Kidney epithelial cell (primary cell): ENCODE data around the gene CYTH2. TPM values are rescaled to one million over a fixed set of nuclear protein-coding genes. Genes with fewer than 3 reads are reported as not detected.

Experiments
- DNase-seq: peaks from one replicate; pipeline ENCODE4 v3.0.0-alpha.2; 2010; ENCODE audit warnings: low read depth
- H3K27me3 ChIP-seq: 2 replicates; pipeline ENCODE4 v1.6.0; 2011; ENCODE audit warnings: low read length; ENCODE audit not compliant: control insufficient read depth, insufficient read depth
- H3K36me3 ChIP-seq: 2 replicates; pipeline ENCODE4 v1.5.1; 2011; ENCODE audit warnings: low read length; ENCODE audit not compliant: control insufficient read depth, insufficient read depth
- H3K4me3 ChIP-seq: 2 replicates; pipeline ENCODE4 v1.5.1; 2011; ENCODE audit warnings: low read depth, mild to moderate bottlenecking, control low read depth, low read length
- CTCF ChIP-seq: IDR thresholded peaks from 2 replicates; pipeline ENCODE4 v1.5.1; 2011; ENCODE audit warnings: mild to moderate bottlenecking, moderate library complexity, low read length, control low read depth, inconsistent platforms; ENCODE audit not compliant: insufficient read depth, poor library complexity, severe bottlenecking
- total RNA-seq: library from RNA; depleted of rRNA; stranded (reverse); fragments of >200 nt; gene quantifications from 2 replicates; pipeline ENCODE4 v1.2.3, GENCODE V29; 2015

The CYTH2 gene
- total RNA-seq, 1 donor from 2014 or later = 77.3 TPM

GRCh38 chr19:48436586-48436985 is 32.6 kb upstream of the CYTH2 start:
- no peak for TF ChIP-seq CTCF
- Histone ChIP-seq H3K4me3 (no peak overlapping the region), H3K36me3 (no peaks in the 10 kb centered on the region), H3K27me3 (peaks cover 4% of the 10 kb centered on the region)
- DNase-seq = no peak

GRCh38 chr19:48441360-48442050 is 27.7 kb upstream of the CYTH2 start:
- H3K36me3 ChIP-seq = no peaks in the 10 kb centered on the region
- no peak overlapping the region for H3K4me3 ChIP-seq
- no peak for TF ChIP-seq CTCF
- DNase-seq = no peak
- H3K27me3 ChIP-seq = peaks cover 24% of the 10 kb centered on the region

GRCh38 chr19:48442116-48443035 is 26.8 kb upstream of the CYTH2 start:
- Histone ChIP-seq H3K27me3 (peaks cover 24% of the 10 kb centered on the region), H3K4me3 (no peak overlapping the region), H3K36me3 (no peaks in the 10 kb centered on the region)
- TF ChIP-seq CTCF = no peak
- no peak for DNase-seq

GRCh38 chr19:48443256-48443655 is 25.9 kb upstream of the CYTH2 start:
- Histone ChIP-seq H3K36me3 (no peaks in the 10 kb centered on the region), H3K27me3 (peaks cover 24% of the 10 kb centered on the region), H3K4me3 (no peak overlapping the region)
- no peak for DNase-seq
- TF ChIP-seq CTCF = no peak

GRCh38 chr19:48443731-48444128 is 25.4 kb upstream of the CYTH2 start:
- TF ChIP-seq CTCF = no peak
- no peak for DNase-seq
- Histone ChIP-seq H3K36me3 (no peaks in the 10 kb centered on the region), H3K4me3 (no peak overlapping the region), H3K27me3 (peaks cover 24% of the 10 kb centered on the region)
